Measurements from ENCODE around the gene SCAF8. TPM values are rescaled to one million over a fixed set of nuclear protein-coding genes. Genes with fewer than 3 reads are reported as not detected.

The SCAF8 gene
- total and polyA plus RNA-seq, 2 of the 8 experiments (the other 6 are each of a cell fraction or from before 2014, with no cell fraction given), result 20.3 to 46.3 TPM

DNA sequence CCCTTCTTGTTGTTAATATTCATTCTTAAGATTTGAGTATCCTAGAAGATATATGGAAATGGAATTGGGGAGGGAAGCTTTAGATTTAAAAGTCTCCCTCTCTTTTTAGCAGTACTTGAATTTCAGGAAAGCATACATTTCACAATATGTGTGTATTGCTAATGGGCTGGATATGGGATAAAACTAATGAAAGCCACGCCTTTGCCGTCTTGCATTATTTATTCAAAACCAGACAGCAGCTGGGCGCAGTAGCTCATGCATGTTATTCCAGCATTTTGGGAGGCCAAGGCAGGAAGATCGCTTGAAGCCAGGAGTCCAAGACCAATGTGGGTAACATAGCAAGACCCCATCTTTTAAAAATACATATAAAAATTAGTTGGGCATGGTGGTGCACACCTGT, 140.3 kb downstream of the SCAF8 start:
- H4K91ac ChIP-seq (replicated peaks; ENCODE audit: insufficient read length, low read length), result no peak overlapping the region
- no peaks in the 10 kb centered on the region for H3K23me2 ChIP-seq (ENCODE audit: low read depth, low read length)
- no peak overlapping the region for H2BK120ac ChIP-seq (replicated peaks; ENCODE audit: low read depth, low read length)
- H2AK5ac ChIP-seq (ENCODE audit: low read depth, low read length), result no peak overlapping the region
- H4K8ac ChIP-seq (ENCODE audit: extremely low read depth, insufficient read depth, low read length), result no peak overlapping the region
- TF ChIP-seq ZNF274 (IDR thresholded peaks at IDR 0.05; ENCODE audit: borderline replicate concordance, extremely low read depth, low read length), result no peak
- peaks cover 2 to 12% (median 10%) of the 10 kb centered on the region in 4 experiments; a peak in 5 of 7 replicates for H3K4me1 ChIP-seq (replicated peaks in 1 of 4; ENCODE audit: control insufficient read depth in 3 of 4, insufficient read depth in 4 of 4, low read length in 3 of 4)
- H3K23ac ChIP-seq (ENCODE audit: insufficient read length), result no peak overlapping the region
- 89% methylated on average over 4 of the region's 4 CpGs; no CpG with 5 or more reads in 1 of the 2 experiments for WGBS, 2 experiments (ENCODE audit: extremely low coverage in 1 of 2, insufficient coverage in 1 of 2, insufficient read length in 1 of 2, insufficient replicate concordance in 2 of 2, low coverage in 1 of 2, low lambda C conversion rate in 2 of 2, missing lambda C conversion rate in 1 of 2)
- DNase-seq (ENCODE audit: low read depth in 1 of 2, low spot score in 2 of 2) (no peak), FAIRE-seq (no peak)
- no peak overlapping the region for H3K14ac ChIP-seq (ENCODE audit: insufficient read length)
- H4K20me1 ChIP-seq (replicated peaks in 1 of 2; ENCODE audit: control insufficient read depth in 1 of 2, insufficient read depth in 2 of 2, low read length in 2 of 2), result peaks cover 0 to 8% of the 10 kb centered on the region in 2 experiments
- H4K5ac ChIP-seq (ENCODE audit: insufficient read length, low read depth, low read length), result no peak overlapping the region
- no peak overlapping the region for H3K27ac ChIP-seq (ENCODE audit: low read depth, low read length)
- H3K56ac ChIP-seq (replicated peaks; ENCODE audit: insufficient read length, low read depth, low read length), result no peak overlapping the region
- H3K9ac ChIP-seq (replicated peaks in 1 of 4; ENCODE audit: extremely low read depth in 1 of 4, low read depth in 3 of 4, low read length in 3 of 4), result no peak overlapping the region
- POLR2A ChIA-PET (ENCODE audit: partially characterized antibody), result interaction anchor here (0.8 kb wide), 1 partner anchor 10 kb away, joined by 3 read pairs; no protein-coding TSS in a partner anchor
- H2AFZ ChIP-seq (ENCODE audit: low read length), result no peak overlapping the region
- no peak overlapping the region for H3K18ac ChIP-seq (ENCODE audit: extremely low read depth, low read length)
- H2BK15ac ChIP-seq (ENCODE audit: low read length), result no peak overlapping the region
- H3K27me3 ChIP-seq (replicated peaks in 1 of 4; ENCODE audit: control insufficient read depth in 3 of 4, extremely low read depth in 1 of 4, insufficient read depth in 3 of 4, low read length in 3 of 4), result no peaks in the 10 kb centered on the region
- no peak overlapping the region for H2BK5ac ChIP-seq (ENCODE audit: low read depth, low read length)
- peaks cover 0 to 4% of the 10 kb centered on the region in 2 experiments; a peak in 2 of 4 replicates for H3K79me2 ChIP-seq (ENCODE audit: control insufficient read depth in 1 of 2, insufficient read depth in 2 of 2, low read length in 2 of 2)
- no peak overlapping the region for H3K4ac ChIP-seq (replicated peaks; ENCODE audit: insufficient read length, low read depth, low read length)
- H3K4me3 ChIP-seq (ENCODE audit: extremely low read depth in 1 of 4, insufficient read depth in 2 of 4, low read depth in 3 of 4, low read length in 4 of 4), result no peak overlapping the region
- H2BK12ac ChIP-seq (ENCODE audit: low read depth, low read length), result no peak overlapping the region
- H2BK20ac ChIP-seq (ENCODE audit: low read length), result no peak overlapping the region
- no peaks in the 10 kb centered on the region for H3K9me3 ChIP-seq (ENCODE audit: insufficient read depth in 2 of 2, low read depth in 1 of 2, low read length in 1 of 2)
- H3K36me3 ChIP-seq (ENCODE audit: control insufficient read depth in 2 of 4, insufficient read depth in 4 of 4, low read length in 3 of 4), result no peaks in the 10 kb centered on the region
- CTCF ChIA-PET (ENCODE audit: partially characterized antibody), result interaction anchor here (0.8 to 2.4 kb wide), 13 partner anchors 9 to 379 kb away, joined by 3 to 9 read pairs (median 4); no protein-coding TSS in a partner anchor
- no peak overlapping the region for H3K4me2 ChIP-seq (ENCODE audit: insufficient read depth in 1 of 2, low read depth in 2 of 2, low read length in 2 of 2)
- H3K79me1 ChIP-seq (ENCODE audit: low read depth, low read length), result no peaks in the 10 kb centered on the region
